PFSK-1 (cell line): Measurements from ENCODE around the gene ERG28.

ENCODE experiments used
- POLR2AphosphoS5 ChIP-seq: IDR thresholded peaks from 2 replicates; pipeline ENCODE4 v1.6.1; 2012; ENCODE audit warnings: low read depth, mild to moderate bottlenecking, control low read depth, low read length, moderate library complexity
- REST ChIP-seq, 2 experiments: IDR thresholded peaks; 2 replicates each; pipeline versions ENCODE4 v1.6.1 to v1.8.0; 2011 to 2012; ENCODE audit warnings: low read depth in 2 of 2, low read length in 2 of 2, control low read depth in 1 of 2, inconsistent platforms in 1 of 2, mild to moderate bottlenecking in 1 of 2, moderate library complexity in 1 of 2; ENCODE audit not compliant: insufficient read depth in 1 of 2
- SIN3A ChIP-seq: IDR thresholded peaks from 2 replicates; pipeline ENCODE4 v1.6.1; 2012; ENCODE audit warnings: mild to moderate bottlenecking, low read length, moderate library complexity, borderline replicate concordance; ENCODE audit not compliant: insufficient read depth
- TAF1 ChIP-seq: IDR thresholded peaks from 2 replicates; pipeline ENCODE4 v1.6.1; 2012; ENCODE audit warnings: low read length, control low read depth, borderline replicate concordance; ENCODE audit not compliant: insufficient read depth

- TF ChIP-seq REST (IDR thresholded peaks at IDR 0.05; ENCODE audit: insufficient read depth in 1 of 2, low read depth in 2 of 2, low read length in 2 of 2) (no peak), TAF1 (no peak), POLR2AphosphoS5 (no peak), SIN3A (no peak)
Observed at GRCh38 chr14:75690010-75690409, 29.3 kb upstream of the ERG28 start.
